IPS-18a (cell line): ENCODE measurements around the gene GNAQ.

Source experiments
- H3K27ac ChIP-seq: one replicate; pipeline ENCODE4 v1.5.1; 2013; ENCODE audit warnings: low read length
- H3K27me3 ChIP-seq: one replicate; pipeline ENCODE4 v1.6.1; 2013; ENCODE audit warnings: mild to moderate bottlenecking, low read length; ENCODE audit not compliant: control insufficient read depth, insufficient read depth
- H3K36me3 ChIP-seq: one replicate; pipeline ENCODE4 v1.6.1; 2013; ENCODE audit warnings: low read depth, low read length; ENCODE audit not compliant: control insufficient read depth
- H3K4me1 ChIP-seq: one replicate; pipeline ENCODE4 v1.6.1; 2013; ENCODE audit warnings: low read depth, low read length; ENCODE audit not compliant: control insufficient read depth
- H3K4me3 ChIP-seq: one replicate; pipeline ENCODE4 v1.5.1; 2013; ENCODE audit warnings: low read length
- H3K9ac ChIP-seq: one replicate; pipeline ENCODE4 v1.6.1; 2013; ENCODE audit warnings: mild to moderate bottlenecking, low read length, moderate library complexity
- H3K9me3 ChIP-seq: one replicate; pipeline ENCODE4 v1.6.1; 2013; ENCODE audit warnings: low read depth, low read length; ENCODE audit not compliant: control insufficient read depth

The GNAQ gene

GRCh38 chr9:77848404-77848803 is 183.2 kb downstream of the GNAQ start:
- Histone ChIP-seq H3K9ac (no peak overlapping the region), H3K27me3 (no peaks in the 10 kb centered on the region), H3K4me3 (no peak overlapping the region), H3K4me1 (peaks cover 4% of the 10 kb centered on the region), H3K36me3 (no peaks in the 10 kb centered on the region), H3K9me3 (no peaks in the 10 kb centered on the region), H3K27ac (no peak overlapping the region)

- no peaks in the 10 kb centered on the region for H3K27me3 ChIP-seq
- no peaks in the 10 kb centered on the region for H3K36me3 ChIP-seq
- H3K27ac ChIP-seq = no peak overlapping the region
- H3K9ac ChIP-seq = no peak overlapping the region
- no peak overlapping the region for H3K4me3 ChIP-seq
- H3K4me1 ChIP-seq = peaks cover 4% of the 10 kb centered on the region
- no peaks in the 10 kb centered on the region for H3K9me3 ChIP-seq
These were observed 184.0 kb downstream of the GNAQ start for GRCh38 chr9:77847626-77848025.

DNA sequence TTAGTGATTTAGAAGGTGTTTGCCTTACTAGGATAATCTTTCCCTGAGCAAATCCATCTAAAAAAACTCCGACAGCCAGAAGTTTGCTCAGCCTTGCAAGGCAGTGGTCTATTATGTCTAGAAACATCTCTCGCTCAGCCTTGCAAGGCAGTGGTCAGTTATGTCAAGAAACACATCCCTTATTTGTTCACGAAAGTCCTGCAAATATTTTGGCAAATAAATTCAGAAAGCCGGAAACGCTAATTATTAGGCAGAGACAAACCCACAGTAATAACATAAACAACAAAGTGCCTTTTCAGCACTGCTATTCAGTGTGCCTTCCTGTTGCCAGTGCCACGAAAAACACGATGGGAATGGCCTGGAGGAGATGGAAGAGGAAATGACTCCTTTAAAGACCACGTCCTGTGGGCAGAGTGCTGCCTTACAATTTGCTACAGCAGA is 184.5 kb downstream of the GNAQ start:
- Histone ChIP-seq H3K9ac (no peak overlapping the region), H3K4me3 (no peak overlapping the region), H3K36me3 (no peaks in the 10 kb centered on the region), H3K27ac (no peak overlapping the region), H3K27me3 (no peaks in the 10 kb centered on the region), H3K4me1 (peaks cover 4% of the 10 kb centered on the region), H3K9me3 (no peaks in the 10 kb centered on the region)

- H3K27ac ChIP-seq = no peak overlapping the region
- H3K9ac ChIP-seq = no peak overlapping the region
- no peaks in the 10 kb centered on the region for H3K9me3 ChIP-seq
- H3K4me3 ChIP-seq = no peak overlapping the region
- peaks cover 4% of the 10 kb centered on the region for H3K4me1 ChIP-seq
- H3K36me3 ChIP-seq = no peaks in the 10 kb centered on the region
- H3K27me3 ChIP-seq = no peaks in the 10 kb centered on the region
These were observed 187.2 kb downstream of the GNAQ start for GRCh38 chr9:77844415-77844814.

GRCh38 chr9:77843871-77844155 is 187.8 kb downstream of the GNAQ start:
- Histone ChIP-seq H3K4me3 (no peak overlapping the region), H3K9ac (no peak overlapping the region), H3K9me3 (no peaks in the 10 kb centered on the region), H3K36me3 (no peaks in the 10 kb centered on the region), H3K27me3 (no peaks in the 10 kb centered on the region), H3K27ac (no peak overlapping the region), H3K4me1 (peaks cover 4% of the 10 kb centered on the region)

- no peak overlapping the region for H3K4me3 ChIP-seq
- H3K9ac ChIP-seq = no peak overlapping the region
- H3K9me3 ChIP-seq = no peaks in the 10 kb centered on the region
- no peak overlapping the region for H3K27ac ChIP-seq
- H3K4me1 ChIP-seq = peaks cover 4% of the 10 kb centered on the region
- no peaks in the 10 kb centered on the region for H3K36me3 ChIP-seq
- H3K27me3 ChIP-seq = no peaks in the 10 kb centered on the region
These were observed 188.3 kb downstream of the GNAQ start for GRCh38 chr9:77843076-77843870.

DNA sequence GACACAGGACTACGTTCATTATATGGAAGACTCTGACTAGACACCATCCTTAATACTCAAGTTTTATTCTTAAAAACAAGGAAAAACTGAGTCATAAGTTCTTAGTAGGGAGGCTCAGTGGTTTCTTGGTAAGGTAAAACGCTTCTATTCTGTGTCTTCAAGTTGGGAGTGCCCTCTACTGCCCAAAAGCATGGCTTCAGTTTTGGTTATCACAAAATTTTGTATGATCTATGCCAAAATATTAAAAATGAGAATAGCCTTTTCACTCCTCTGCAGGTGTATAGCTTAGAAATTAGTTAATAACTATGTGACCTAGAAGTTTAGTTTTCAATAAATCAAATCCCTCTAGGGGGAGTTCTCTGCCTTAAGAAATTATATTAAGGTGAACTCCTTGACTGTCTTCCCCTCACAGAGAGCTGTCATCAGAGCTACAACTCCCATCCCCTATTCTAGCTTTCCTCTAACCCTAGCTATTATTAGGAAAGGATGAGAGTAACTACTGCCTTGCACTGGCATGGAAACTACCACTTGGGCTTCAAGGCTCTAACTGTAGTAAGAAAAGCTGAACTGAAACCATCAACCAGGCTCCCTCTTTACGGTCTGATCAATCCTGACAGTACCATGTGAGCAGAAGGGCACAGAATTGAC is 189.7 kb downstream of the GNAQ start:
- H3K27ac ChIP-seq = no peak overlapping the region

GRCh38 chr9:77839459-77840140 is 192.0 kb downstream of the GNAQ start:
- H3K4me3 ChIP-seq = no peak overlapping the region
- H3K4me1 ChIP-seq = no peaks in the 10 kb centered on the region
- H3K27me3 ChIP-seq = no peaks in the 10 kb centered on the region
- no peak overlapping the region for H3K9ac ChIP-seq
- no peaks in the 10 kb centered on the region for H3K36me3 ChIP-seq
- H3K27ac ChIP-seq = no peak overlapping the region
- H3K9me3 ChIP-seq = no peaks in the 10 kb centered on the region

More for the DNA sequence above, 189.7 kb downstream of the GNAQ start:
- Histone ChIP-seq H3K4me1 (no peaks in the 10 kb centered on the region), H3K9me3 (no peaks in the 10 kb centered on the region), H3K36me3 (no peaks in the 10 kb centered on the region), H3K9ac (no peak overlapping the region), H3K27me3 (no peaks in the 10 kb centered on the region), H3K4me3 (no peak overlapping the region)

DNA sequence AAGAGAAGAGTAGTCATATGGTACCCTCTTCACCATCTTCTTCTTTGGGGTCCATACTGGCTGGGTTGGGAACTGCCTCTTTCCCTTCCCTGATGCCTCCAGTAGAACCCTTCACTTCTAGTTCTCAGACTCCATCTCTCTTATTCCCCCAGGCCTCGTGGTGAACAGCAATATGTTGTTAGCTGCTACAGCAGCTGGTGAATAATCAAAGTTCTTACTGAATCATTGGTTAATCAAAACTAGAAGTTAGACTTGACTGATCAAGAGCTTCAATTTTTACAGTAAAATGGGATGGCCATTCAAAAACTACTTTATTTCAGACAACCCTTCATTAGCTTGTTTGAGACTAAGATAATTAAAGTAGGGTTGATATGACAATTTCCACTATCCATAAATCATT is 192.6 kb downstream of the GNAQ start:
- Histone ChIP-seq H3K4me3 (no peak overlapping the region), H3K9ac (no peak overlapping the region), H3K27ac (no peak overlapping the region), H3K4me1 (no peaks in the 10 kb centered on the region), H3K9me3 (no peaks in the 10 kb centered on the region), H3K27me3 (no peaks in the 10 kb centered on the region), H3K36me3 (no peaks in the 10 kb centered on the region)

GRCh38 chr9:77834898-77835488 is 196.6 kb downstream of the GNAQ start:
- Histone ChIP-seq H3K9ac (no peak overlapping the region), H3K9me3 (no peaks in the 10 kb centered on the region), H3K27ac (no peak overlapping the region), H3K4me1 (no peaks in the 10 kb centered on the region), H3K36me3 (no peaks in the 10 kb centered on the region), H3K27me3 (no peaks in the 10 kb centered on the region), H3K4me3 (no peak overlapping the region)

- no peaks in the 10 kb centered on the region for H3K36me3 ChIP-seq
- no peaks in the 10 kb centered on the region for H3K4me1 ChIP-seq
- H3K9ac ChIP-seq = no peak overlapping the region
- H3K4me3 ChIP-seq = no peak overlapping the region
- no peak overlapping the region for H3K27ac ChIP-seq
- H3K9me3 ChIP-seq = no peaks in the 10 kb centered on the region
- H3K27me3 ChIP-seq = no peaks in the 10 kb centered on the region
These were observed 197.8 kb downstream of the GNAQ start for GRCh38 chr9:77833561-77834429.
